GM12878 (cell line): ENCODE results near the gene PAX5. TPM values are rescaled to one million over a fixed set of nuclear protein-coding genes. Genes with fewer than 3 reads are reported as not detected.

ENCODE experiments used
- ATAC-seq: fragments of 200-7000 bp; cut with Tn5 transposase; 3 replicates; pipeline ENCODE4 v1.9.1; 2020; ENCODE audit warnings: mild to moderate bottlenecking, moderate library complexity
- BruUV-seq: library from RNA; stranded (reverse); fragments of 400-500 nt; replicated peaks from 2 replicates; lab custom pipeline; 2021; lab: Mats Ljungman, UMichigan
- CTCF ChIA-PET: fragments of 300-600 bp; sonication (Branson Sonifier 250); formaldehyde crosslinking; extraction: SDS; loops from one replicate; lab custom pipeline; 2021; ENCODE audit warnings: inconsistent platforms; lab: Yijun Ruan, JAX
- POLR2A ChIA-PET: fragments of 350-600 bp; formaldehyde crosslinking; extraction: SDS; loops from one replicate; lab custom pipeline; 2021; ENCODE audit warnings: inconsistent platforms; lab: Charles Lee
- RAD21 ChIA-PET: fragments of 300-600 bp; sonication (Branson Sonifier 250); formaldehyde crosslinking; loops from one replicate; lab custom pipeline; 2023; ENCODE audit warnings: antibody characterized with exemption; ENCODE audit not compliant: unreplicated experiment; lab: Charles Lee
- SMC1A ChIA-PET: fragments of 300-600 bp; sonication (Branson Sonifier 250); formaldehyde crosslinking; loops from one replicate; lab custom pipeline; 2023; ENCODE audit not compliant: unreplicated experiment, uncharacterized antibody; lab: Charles Lee
- DNase-seq: peaks from one replicate; pipeline ENCODE4 v3.0.0-alpha.2; 2011; ENCODE audit warnings: low read depth, low spot score
- FAIRE-seq: peaks from 3 replicates; lab custom pipeline; 2011; peaks lifted over from hg19 to GRCh38; lab: Jason Lieb, UNC
- H2AFZ ChIP-seq: 2 replicates; pipeline ENCODE4 v1.6.0; 2011; ENCODE audit warnings: low read depth, low read length, control low read depth; ENCODE audit not compliant: control insufficient read depth
- H3K27ac ChIP-seq: 2 replicates; pipeline ENCODE4 v1.5.1; 2011; ENCODE audit warnings: control low read depth; ENCODE audit not compliant: control insufficient read depth, insufficient read depth
- H3K27me3 ChIP-seq, 2 experiments: replicated peaks in 1 of 2; 2 replicates each; pipeline versions ENCODE4 v1.6.0 to v1.6.1; 2011; ENCODE audit warnings: low read length in 1 of 2; ENCODE audit not compliant: control insufficient read depth in 2 of 2, insufficient read depth in 2 of 2
- H3K36me3 ChIP-seq, 2 experiments: 2 replicates each; pipeline ENCODE4 v1.5.1; 2011; ENCODE audit warnings: low read length in 1 of 2; ENCODE audit not compliant: control insufficient read depth in 2 of 2, insufficient read depth in 2 of 2
- H3K4me1 ChIP-seq: 2 replicates; pipeline ENCODE4 v1.6.1; 2011; ENCODE audit warnings: mild to moderate bottlenecking, low read length, moderate library complexity, mixed read lengths; ENCODE audit not compliant: control insufficient read depth, insufficient read depth
- H3K4me2 ChIP-seq: 2 replicates; pipeline ENCODE4 v1.6.0; 2011; ENCODE audit warnings: control low read depth; ENCODE audit not compliant: control insufficient read depth, insufficient read depth
- H3K4me3 ChIP-seq: fragments of 200-600 bp; sonication (generic); 2 replicates; pipeline ENCODE4 v1.5.1; 2016
- H3K79me2 ChIP-seq: 2 replicates; pipeline ENCODE4 v1.6.0; 2011; ENCODE audit warnings: low read length; ENCODE audit not compliant: control insufficient read depth, insufficient read depth
- H3K9ac ChIP-seq: 2 replicates; pipeline ENCODE4 v1.8.0; 2011; ENCODE audit warnings: low read length, control low read depth, mixed read lengths; ENCODE audit not compliant: control insufficient read depth, insufficient read depth
- H3K9me3 ChIP-seq: replicated peaks from 3 replicates; pipeline ENCODE4 v1.5.1; 2011; ENCODE audit warnings: mild to moderate bottlenecking, low read length; ENCODE audit not compliant: control insufficient read depth, insufficient read depth
- H4K20me1 ChIP-seq: 2 replicates; pipeline ENCODE4 v1.6.0; 2011; ENCODE audit not compliant: control insufficient read depth, insufficient read depth
- BHLHE40 ChIP-seq, 2 experiments: fragments of 450-650 bp in 1 of 2; IDR thresholded peaks; 2 replicates each; pipeline ENCODE4 v1.6.1; 2011 to 2017; ENCODE audit warnings: low read depth in 2 of 2, borderline replicate concordance in 1 of 2, improper control_type of control experiment in 1 of 2, low read length in 1 of 2, mild to moderate bottlenecking in 1 of 2
- EGR1 ChIP-seq, 2 experiments: IDR thresholded peaks; 1 replicate in 1 of 2; 2 replicates in 1 of 2; pipeline ENCODE4 v1.6.1; 2011 to 2012; ENCODE audit warnings: low read depth in 2 of 2, low read length in 2 of 2, borderline replicate concordance in 1 of 2, mild to moderate bottlenecking in 1 of 2, moderate library complexity in 1 of 2
- JUND ChIP-seq: IDR thresholded peaks from 2 replicates; pipeline ENCODE4 v1.6.1; 2012; ENCODE audit warnings: low read depth, mild to moderate bottlenecking, low read length, improper control_type of control experiment, moderate library complexity
- NR2C1 ChIP-seq: fragments of 450-650 bp; IDR thresholded peaks from 2 replicates; pipeline ENCODE4 v1.6.1; 2017; ENCODE audit warnings: antibody characterized with exemption, mild to moderate bottlenecking, moderate library complexity
- RUNX3 ChIP-seq: IDR thresholded peaks from 2 replicates; pipeline ENCODE4 v1.6.1; 2012; ENCODE audit warnings: low read length, inconsistent platforms
- SMAD5 ChIP-seq: IDR thresholded peaks from 2 replicates; pipeline ENCODE4 v1.6.1; 2016; ENCODE audit warnings: antibody characterized with exemption, low read depth
- SMC3 ChIP-seq: IDR thresholded peaks from 2 replicates; pipeline ENCODE4 v1.6.1; 2011; ENCODE audit warnings: low read length, improper control_type of control experiment, borderline replicate concordance
- WGBS: methylation state at CpG from one replicate; pipeline ENCODE4 v1.1.6; 2016; ENCODE audit warnings: low lambda C conversion rate; ENCODE audit not compliant: insufficient replicate concordance, insufficient coverage; ENCODE audit errors: missing lambda C conversion rate; 5-methylcytosine and 5-hydroxymethylcytosine counted together
- in situ Hi-C: fragments of 300-500 bp; cut with MboI; formaldehyde crosslinking; loops from 9 replicates; pipeline ENCODE4 v1.14.3; 2018; ENCODE audit warnings: mixed read lengths
- intact Hi-C: fragments of 100-400 bp; cut with micrococcal nuclease; formaldehyde crosslinking; loops from one replicate; pipeline ENCODE4 v1.14.2; 2022; ENCODE audit not compliant: unreplicated experiment
- polyA plus RNA-seq, 11 experiments: library from polyadenylated mRNA; depleted of rRNA in 4 of 11; unstranded in 6 of 11; stranded (reverse) in 5 of 11; fragments of >200 nt; fragmentation: Nextera tagmentation in 4 of 11; fragmentation: Illumina TruSeq in 1 of 11; extraction: Ambion mirVana in 4 of 11; extraction: Trizol in 1 of 11; gene quantifications; 1 replicate in 1 of 11; 2 replicates in 10 of 11; pipeline versions ENCODE4 v1.2.1 to v1.2.3, GENCODE V29; 2011 to 2016; ENCODE audit warnings: inconsistent platforms in 2 of 11, missing spikeins in 2 of 11, low read depth in 1 of 11
- total RNA-seq, 4 experiments: library from RNA; depleted of rRNA in 3 of 4; stranded (reverse); fragments of >200 nt in 3 of 4; fragmentation: Illumina TruSeq in 1 of 4; extraction: Trizol in 1 of 4; gene quantifications; 2 replicates each; pipeline versions ENCODE4 v1.2.1 to v1.2.3, GENCODE V29; 2013 to 2021
- TF ChIP-seq, protein P1 (sequence below): fragments of 150-350 bp; IDR thresholded peaks from 2 replicates; pipeline ENCODE4 v1.6.1; 2016; ENCODE audit warnings: low read depth, low read length
- TF ChIP-seq, protein P2 (sequence below): fragments of 450-650 bp; IDR thresholded peaks from 2 replicates; pipeline ENCODE4 v1.6.1; 2017; ENCODE audit warnings: mild to moderate bottlenecking
- TF ChIP-seq, protein P3 (sequence below): IDR thresholded peaks from 2 replicates; pipeline ENCODE4 v1.6.1; 2011; ENCODE audit warnings: borderline replicate concordance, low read depth, mild to moderate bottlenecking, moderate library complexity, low read length; ENCODE audit not compliant: insufficient read depth, poor library complexity, severe bottlenecking
- TF ChIP-seq, protein P4 (sequence below): IDR thresholded peaks from 2 replicates; pipeline ENCODE4 v1.6.1; 2011; ENCODE audit warnings: low read depth, mild to moderate bottlenecking, low read length, moderate library complexity, borderline replicate concordance; ENCODE audit errors: extremely low read depth
- TF ChIP-seq, protein P5 (sequence below): IDR thresholded peaks from 2 replicates; pipeline ENCODE4 v1.6.1; 2011; ENCODE audit warnings: mild to moderate bottlenecking, low read depth, low read length, moderate library complexity; ENCODE audit not compliant: insufficient replicate concordance
- TF ChIP-seq, protein P6 (sequence below): fragments of 450-650 bp; IDR thresholded peaks from 2 replicates; pipeline ENCODE4 v1.6.1; 2016; ENCODE audit warnings: mild to moderate bottlenecking

PAX5 gene
- total and polyA plus RNA-seq, 10 of the 15 experiments (the other 5 are each of a cell fraction or from before 2014, with no cell fraction given), result 2.2 to 123 (median 31.9) TPM

DNA sequence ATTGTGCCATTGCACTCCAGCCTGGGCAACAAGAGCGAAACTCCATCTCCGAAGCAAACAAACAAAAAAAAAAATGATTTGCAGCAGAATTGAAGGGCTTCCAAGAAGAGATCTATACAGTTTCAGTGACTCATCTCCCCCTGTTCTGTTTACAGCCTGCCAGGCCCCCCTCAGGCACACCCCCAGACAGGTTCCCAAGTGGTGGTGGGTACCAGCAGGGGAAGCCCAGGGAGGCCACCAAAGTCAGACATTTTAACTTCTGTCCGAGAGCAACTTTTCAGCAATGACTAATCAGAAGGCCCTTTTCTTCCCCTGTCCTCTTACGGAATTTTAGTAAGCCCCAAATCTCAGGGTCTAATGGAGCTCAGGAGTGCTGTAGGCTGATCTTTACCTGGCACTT lies 98.7 kb downstream of the PAX5 start:
- Histone ChIP-seq H3K4me3 (no peak overlapping the region), H3K4me1 (peaks cover 47% of the 10 kb centered on the region), H3K4me2 (no peak overlapping the region), H3K9me3 (peaks cover 7% of the 10 kb centered on the region; the same call in 2 of the 3 replicates), H4K20me1 (no peaks in the 10 kb centered on the region; the same call in 1 of the 2 replicates), H3K27me3 (no peaks in the 10 kb centered on the region), H3K27ac (peak overlapping the region; percentile 73), H3K79me2 (peaks cover 18% of the 10 kb centered on the region), H2AFZ (no peak overlapping the region), H3K9ac (peak overlapping the region; percentile 28), H3K36me3 (peaks cover 29 to 48% of the 10 kb centered on the region in 2 experiments)
- ChIA-PET SMC1A (interaction anchor here (0.8 to 1.6 kb wide), 2 partner anchors 24 to 62 kb away, joined by 3 to 5 read pairs; no protein-coding TSS in a partner anchor), POLR2A (no interaction called here), RAD21 (interaction anchor here (0.6 kb wide), 1 partner anchor 621 kb away, joined by 6 read pairs; no protein-coding TSS in a partner anchor), CTCF (interaction anchor here (1.1 to 1.2 kb wide), 2 partner anchors 14 to 57 kb away, joined by 3 to 5 read pairs; no protein-coding TSS in a partner anchor)
- 60% methylated on average over 4 of the region's 4 CpGs for WGBS
- in situ Hi-C loops, result loop anchor here (25.0 kb wide), 1 partner anchor 1052 kb away; no protein-coding TSS in a partner anchor
- no TSS peak for BruUV-seq
- FAIRE-seq (no peak), DNase-seq (peak; percentile 13), ATAC-seq (peak; percentile 31)
- intact Hi-C loops, result no loop called here
- TF ChIP-seq, protein P1, sequence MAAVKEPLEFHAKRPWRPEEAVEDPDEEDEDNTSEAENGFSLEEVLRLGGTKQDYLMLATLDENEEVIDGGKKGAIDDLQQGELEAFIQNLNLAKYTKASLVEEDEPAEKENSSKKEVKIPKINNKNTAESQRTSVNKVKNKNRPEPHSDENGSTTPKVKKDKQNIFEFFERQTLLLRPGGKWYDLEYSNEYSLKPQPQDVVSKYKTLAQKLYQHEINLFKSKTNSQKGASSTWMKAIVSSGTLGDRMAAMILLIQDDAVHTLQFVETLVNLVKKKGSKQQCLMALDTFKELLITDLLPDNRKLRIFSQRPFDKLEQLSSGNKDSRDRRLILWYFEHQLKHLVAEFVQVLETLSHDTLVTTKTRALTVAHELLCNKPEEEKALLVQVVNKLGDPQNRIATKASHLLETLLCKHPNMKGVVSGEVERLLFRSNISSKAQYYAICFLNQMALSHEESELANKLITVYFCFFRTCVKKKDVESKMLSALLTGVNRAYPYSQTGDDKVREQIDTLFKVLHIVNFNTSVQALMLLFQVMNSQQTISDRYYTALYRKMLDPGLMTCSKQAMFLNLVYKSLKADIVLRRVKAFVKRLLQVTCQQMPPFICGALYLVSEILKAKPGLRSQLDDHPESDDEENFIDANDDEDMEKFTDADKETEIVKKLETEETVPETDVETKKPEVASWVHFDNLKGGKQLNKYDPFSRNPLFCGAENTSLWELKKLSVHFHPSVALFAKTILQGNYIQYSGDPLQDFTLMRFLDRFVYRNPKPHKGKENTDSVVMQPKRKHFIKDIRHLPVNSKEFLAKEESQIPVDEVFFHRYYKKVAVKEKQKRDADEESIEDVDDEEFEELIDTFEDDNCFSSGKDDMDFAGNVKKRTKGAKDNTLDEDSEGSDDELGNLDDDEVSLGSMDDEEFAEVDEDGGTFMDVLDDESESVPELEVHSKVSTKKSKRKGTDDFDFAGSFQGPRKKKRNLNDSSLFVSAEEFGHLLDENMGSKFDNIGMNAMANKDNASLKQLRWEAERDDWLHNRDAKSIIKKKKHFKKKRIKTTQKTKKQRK, result no peak
- TF ChIP-seq EGR1 (IDR thresholded peaks at IDR 0.05; ENCODE audit: borderline replicate concordance in 1 of 2, low read depth in 2 of 2, low read length in 2 of 2) (no peak), RUNX3 (peak; percentile 55; the same call in 1 of the 2 replicates), JUND (no peak), BHLHE40 (IDR thresholded peaks at IDR 0.05; ENCODE audit: borderline replicate concordance in 1 of 2, low read depth in 2 of 2, low read length in 1 of 2) (no peak), NR2C1 (no peak), SMAD5 (no peak), SMC3 (no peak)
- TF ChIP-seq, protein P2, sequence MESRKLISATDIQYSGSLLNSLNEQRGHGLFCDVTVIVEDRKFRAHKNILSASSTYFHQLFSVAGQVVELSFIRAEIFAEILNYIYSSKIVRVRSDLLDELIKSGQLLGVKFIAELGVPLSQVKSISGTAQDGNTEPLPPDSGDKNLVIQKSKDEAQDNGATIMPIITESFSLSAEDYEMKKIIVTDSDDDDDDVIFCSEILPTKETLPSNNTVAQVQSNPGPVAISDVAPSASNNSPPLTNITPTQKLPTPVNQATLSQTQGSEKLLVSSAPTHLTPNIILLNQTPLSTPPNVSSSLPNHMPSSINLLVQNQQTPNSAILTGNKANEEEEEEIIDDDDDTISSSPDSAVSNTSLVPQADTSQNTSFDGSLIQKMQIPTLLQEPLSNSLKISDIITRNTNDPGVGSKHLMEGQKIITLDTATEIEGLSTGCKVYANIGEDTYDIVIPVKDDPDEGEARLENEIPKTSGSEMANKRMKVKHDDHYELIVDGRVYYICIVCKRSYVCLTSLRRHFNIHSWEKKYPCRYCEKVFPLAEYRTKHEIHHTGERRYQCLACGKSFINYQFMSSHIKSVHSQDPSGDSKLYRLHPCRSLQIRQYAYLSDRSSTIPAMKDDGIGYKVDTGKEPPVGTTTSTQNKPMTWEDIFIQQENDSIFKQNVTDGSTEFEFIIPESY, result no peak
- TF ChIP-seq, protein P3, sequence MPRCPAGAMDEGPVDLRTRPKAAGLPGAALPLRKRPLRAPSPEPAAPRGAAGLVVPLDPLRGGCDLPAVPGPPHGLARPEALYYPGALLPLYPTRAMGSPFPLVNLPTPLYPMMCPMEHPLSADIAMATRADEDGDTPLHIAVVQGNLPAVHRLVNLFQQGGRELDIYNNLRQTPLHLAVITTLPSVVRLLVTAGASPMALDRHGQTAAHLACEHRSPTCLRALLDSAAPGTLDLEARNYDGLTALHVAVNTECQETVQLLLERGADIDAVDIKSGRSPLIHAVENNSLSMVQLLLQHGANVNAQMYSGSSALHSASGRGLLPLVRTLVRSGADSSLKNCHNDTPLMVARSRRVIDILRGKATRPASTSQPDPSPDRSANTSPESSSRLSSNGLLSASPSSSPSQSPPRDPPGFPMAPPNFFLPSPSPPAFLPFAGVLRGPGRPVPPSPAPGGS, result no peak
- TF ChIP-seq, protein P4, sequence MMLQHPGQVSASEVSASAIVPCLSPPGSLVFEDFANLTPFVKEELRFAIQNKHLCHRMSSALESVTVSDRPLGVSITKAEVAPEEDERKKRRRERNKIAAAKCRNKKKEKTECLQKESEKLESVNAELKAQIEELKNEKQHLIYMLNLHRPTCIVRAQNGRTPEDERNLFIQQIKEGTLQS, result no peak
- TF ChIP-seq, protein P5, sequence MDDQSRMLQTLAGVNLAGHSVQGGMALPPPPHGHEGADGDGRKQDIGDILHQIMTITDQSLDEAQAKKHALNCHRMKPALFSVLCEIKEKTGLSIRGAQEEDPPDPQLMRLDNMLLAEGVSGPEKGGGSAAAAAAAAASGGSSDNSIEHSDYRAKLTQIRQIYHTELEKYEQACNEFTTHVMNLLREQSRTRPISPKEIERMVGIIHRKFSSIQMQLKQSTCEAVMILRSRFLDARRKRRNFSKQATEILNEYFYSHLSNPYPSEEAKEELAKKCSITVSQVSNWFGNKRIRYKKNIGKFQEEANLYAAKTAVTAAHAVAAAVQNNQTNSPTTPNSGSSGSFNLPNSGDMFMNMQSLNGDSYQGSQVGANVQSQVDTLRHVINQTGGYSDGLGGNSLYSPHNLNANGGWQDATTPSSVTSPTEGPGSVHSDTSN, result no peak
- TF ChIP-seq, protein P6, sequence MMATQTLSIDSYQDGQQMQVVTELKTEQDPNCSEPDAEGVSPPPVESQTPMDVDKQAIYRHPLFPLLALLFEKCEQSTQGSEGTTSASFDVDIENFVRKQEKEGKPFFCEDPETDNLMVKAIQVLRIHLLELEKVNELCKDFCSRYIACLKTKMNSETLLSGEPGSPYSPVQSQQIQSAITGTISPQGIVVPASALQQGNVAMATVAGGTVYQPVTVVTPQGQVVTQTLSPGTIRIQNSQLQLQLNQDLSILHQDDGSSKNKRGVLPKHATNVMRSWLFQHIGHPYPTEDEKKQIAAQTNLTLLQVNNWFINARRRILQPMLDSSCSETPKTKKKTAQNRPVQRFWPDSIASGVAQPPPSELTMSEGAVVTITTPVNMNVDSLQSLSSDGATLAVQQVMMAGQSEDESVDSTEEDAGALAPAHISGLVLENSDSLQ, result no peak
